Epithelial cell of prostate (primary cell): ENCODE measurements around the gene IBA57.

ENCODE experiments used
- DNase-seq: peaks from one replicate; pipeline ENCODE4 v3.0.0-alpha.2; 2011; ENCODE audit warnings: low read depth, low spot score
- H3K27ac ChIP-seq: fragments of 450-650 bp; 2 replicates; pipeline ENCODE4 v1.5.1; 2017; ENCODE audit warnings: mild to moderate bottlenecking

IBA57 gene

GRCh38 chr1:228165372-228166169 is at the start of gene IBA57:
Gene IBA57, plus strand, starts transcription at chr1:228165804. Its CDS starts 13 bp downstream, at chr1:228165817.
- peak; percentile 95 for DNase-seq
- H3K27ac ChIP-seq, result peak within 1 kb of the TSS; percentile 98

DNA sequence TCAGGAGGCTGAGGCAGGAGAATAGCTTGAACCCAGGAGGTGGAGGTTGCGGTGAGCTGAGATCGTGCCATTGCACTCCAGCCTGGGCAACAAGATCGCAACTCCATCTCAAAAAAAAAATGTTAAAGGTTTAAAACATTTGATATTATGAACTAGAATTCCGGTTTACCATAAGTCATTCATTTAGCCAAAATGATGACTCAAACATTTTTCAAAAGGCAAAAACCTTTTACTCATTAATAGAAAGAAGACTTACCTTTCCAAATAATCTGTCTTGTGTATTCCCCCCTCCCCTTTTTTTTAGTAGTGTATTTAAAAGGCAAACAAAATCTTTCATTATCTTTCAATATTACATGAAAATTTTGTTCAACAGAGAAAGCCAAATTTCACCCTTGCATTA is 48.3 kb upstream of the IBA57 start:
- DNase-seq, result no peak
- no peak overlapping the region for H3K27ac ChIP-seq

DNA sequence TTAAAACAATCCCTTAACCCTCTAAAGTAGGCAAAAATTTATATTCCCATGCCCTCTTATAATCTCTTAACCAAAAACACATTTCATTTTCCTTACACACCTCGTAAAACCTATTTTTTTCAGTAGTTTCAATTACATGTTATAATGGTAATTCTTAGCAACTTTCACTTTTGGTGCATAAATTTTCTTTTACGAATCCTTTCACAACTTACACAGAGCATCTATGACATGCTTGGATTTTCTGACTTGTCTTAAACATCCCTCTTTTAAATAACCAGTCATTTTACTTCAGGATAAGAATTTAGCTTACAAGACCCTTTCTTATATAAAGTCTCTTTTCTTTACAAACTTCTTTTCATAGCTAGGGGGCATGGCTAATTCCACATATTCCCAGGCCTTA is 47.6 kb upstream of the IBA57 start:
- DNase-seq, result no peak
- no peak overlapping the region for H3K27ac ChIP-seq

DNA sequence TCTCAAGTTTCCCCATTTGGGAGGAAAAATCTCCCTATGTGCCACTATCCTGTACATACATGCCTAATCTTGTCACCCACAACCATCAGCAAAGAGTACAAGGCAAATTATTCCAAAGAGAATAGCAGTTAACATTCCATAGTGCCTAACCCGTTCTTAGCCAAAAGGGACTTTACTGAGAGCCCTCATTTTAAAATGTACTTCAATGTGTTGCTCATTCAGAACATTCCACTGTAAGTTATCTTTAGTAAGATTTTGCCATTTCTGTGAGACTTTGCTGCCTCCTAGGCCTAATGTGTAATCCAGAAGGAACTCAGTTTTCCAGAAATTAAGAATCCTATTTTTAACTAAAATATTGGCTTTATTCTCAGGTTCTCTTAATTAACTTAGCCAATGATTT is 45.3 kb upstream of the IBA57 start:
- no peak for DNase-seq
- peak overlapping the region; percentile 63 for H3K27ac ChIP-seq

DNA sequence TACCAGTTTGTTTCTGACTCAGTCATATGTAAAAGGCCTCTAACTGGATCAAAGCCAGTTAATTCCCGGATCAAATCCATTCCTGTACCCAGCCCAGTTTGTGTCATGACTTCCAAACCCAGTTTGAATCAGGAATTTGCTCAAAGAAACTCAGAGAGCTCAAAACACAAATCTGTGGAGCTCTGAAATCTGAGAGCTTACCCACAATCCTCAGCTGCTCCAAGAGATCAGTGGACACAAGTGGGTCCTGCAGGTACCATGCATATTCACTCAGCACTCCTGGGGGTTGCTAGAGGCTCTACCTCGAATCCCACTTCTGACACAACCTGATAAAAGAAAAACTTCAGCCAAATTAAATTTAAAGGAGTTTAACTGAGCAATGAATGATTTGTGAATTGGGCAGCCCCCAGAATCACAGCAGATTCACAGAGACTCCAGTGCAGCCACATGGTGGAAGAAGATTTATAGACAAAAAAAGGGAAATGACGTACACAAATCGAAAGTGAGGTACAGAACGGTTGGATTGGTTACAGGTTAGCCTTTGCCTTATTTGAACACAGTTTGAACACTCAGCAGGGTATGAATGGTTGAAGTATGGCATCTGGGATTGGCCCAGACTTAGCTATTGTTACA is 44.6 kb upstream of the IBA57 start:
- H3K27ac ChIP-seq, result peak overlapping the region; percentile 63
- DNase-seq, result no peak

DNA sequence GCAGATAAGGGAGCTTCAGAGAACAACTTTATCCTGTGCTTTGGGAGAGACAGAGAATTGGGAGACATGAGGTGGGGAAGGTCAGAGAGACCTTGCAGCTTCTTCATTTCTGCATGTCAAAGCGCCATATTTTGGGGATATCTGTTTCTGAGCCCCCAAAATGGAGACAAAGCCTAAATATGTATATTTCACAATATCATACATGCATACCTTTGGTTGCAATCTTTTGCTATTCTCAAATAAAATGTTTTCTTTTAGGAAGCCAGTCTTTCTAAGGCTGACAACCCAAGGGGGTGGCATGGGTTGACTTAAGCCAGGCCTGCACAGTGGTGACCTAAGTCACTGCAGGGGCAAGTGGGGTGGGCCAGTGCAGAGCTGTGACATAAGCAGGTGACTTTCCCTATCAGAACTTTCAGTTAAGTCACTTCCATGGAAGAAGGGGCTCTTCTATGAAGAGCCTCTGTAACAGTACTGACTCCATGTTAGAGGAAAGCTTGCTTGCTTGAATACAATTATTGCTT is 42.6 kb upstream of the IBA57 start:
- H3K27ac ChIP-seq, result no peak overlapping the region
- DNase-seq, result no peak

GRCh38 chr1:228123505-228123904 is 42.1 kb upstream of the IBA57 start:
- DNase-seq, result no peak
- no peak overlapping the region for H3K27ac ChIP-seq

DNA sequence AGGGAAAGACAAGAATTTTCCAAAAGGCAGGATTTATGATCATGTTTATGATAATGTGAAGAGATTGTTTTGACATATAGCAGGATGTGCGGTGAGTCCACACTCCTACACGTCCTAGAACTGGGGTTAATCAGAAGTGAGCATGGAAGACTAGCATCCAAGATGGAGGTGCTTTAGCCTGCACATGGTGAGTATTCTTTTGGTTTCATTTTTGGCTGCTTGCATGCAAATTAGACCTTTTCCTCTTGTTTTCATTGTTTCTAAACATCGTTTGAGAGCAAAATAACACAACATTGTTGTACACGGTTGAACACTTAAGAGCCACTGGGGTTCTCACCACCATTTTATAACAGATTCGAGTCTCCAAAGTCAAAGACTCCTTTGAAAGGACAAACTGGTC is 40.4 kb upstream of the IBA57 start:
- DNase-seq, result no peak
- no peak overlapping the region for H3K27ac ChIP-seq

DNA sequence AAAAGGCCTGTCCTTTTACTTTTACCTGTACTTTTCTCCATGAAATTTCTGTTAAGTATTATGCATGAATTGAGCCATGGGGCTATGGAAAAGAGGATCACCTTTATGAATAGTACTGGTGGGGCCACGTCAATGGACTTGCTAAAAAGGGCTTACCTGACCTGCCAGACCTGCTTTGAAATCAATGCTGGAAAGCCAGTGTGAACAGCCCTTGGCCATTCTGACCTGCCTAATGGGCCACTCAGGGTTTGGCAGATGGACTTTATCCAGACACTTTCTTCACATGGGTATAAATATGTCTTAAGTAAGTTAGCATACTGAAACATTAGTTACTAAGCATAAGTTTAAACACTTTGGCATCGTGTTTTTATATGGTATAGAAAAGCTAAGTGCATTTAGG is 33.8 kb upstream of the IBA57 start:
- no peak for DNase-seq
- peak overlapping the region; percentile 75 for H3K27ac ChIP-seq

DNA sequence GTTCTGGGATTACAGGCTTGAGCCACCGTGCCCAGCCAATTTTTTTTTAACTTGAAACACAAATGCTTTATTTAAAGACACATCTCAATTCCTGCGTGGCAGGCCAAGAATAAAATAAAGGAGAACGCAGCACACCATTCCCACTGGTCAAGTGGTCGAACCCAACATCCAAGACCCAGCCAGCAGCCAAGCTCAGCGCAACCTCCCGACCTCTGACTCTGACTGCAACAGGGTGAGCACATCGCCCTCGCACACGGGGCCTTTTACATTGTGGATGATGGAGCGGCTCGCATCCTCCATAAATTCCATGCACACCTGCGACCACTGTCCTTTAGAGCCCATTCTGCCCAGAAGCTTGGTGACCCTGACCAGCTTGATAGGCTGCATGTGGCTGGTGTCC is 31.0 kb upstream of the IBA57 start:
- no peak overlapping the region for H3K27ac ChIP-seq
- DNase-seq, result no peak

DNA sequence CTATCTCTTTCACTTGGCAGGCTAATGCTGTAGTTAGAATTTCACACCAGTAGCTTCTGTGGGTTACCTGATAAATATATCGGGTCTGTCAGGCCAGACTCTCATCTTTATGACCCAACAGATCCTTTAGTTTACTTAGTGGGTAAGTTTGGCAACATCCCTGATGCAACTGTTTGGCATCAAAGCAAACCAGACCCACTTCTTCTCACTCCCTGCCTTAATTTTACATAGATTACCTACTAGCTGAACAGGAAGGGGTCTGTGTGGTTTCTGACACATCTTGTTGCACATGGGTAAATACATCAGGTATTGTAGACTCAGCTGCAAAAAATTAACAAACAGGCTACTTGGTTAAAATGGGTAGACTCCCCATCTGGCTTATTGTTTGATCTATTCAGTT is 28.7 kb upstream of the IBA57 start:
- peak; percentile 31 for DNase-seq
- H3K27ac ChIP-seq, result peak overlapping the region; percentile 3

GRCh38 chr1:228139406-228139930 is 26.1 kb upstream of the IBA57 start:
- H3K27ac ChIP-seq, result peak overlapping the region; percentile 91
- no peak for DNase-seq

GRCh38 chr1:228139931-228140723 is 25.5 kb upstream of the IBA57 start, which contains the start of gene GUK1:
Gene GUK1, plus strand, starts transcription at chr1:228140279. Its CDS starts 24 bp downstream, at chr1:228140303.
- peak within 1 kb of the TSS; percentile 91 for H3K27ac ChIP-seq
- peak; percentile 99 for DNase-seq

GRCh38 chr1:228140724-228141225 is 24.8 kb upstream of the IBA57 start:
- DNase-seq, result no peak
- peak overlapping the region; percentile 91 for H3K27ac ChIP-seq

DNA sequence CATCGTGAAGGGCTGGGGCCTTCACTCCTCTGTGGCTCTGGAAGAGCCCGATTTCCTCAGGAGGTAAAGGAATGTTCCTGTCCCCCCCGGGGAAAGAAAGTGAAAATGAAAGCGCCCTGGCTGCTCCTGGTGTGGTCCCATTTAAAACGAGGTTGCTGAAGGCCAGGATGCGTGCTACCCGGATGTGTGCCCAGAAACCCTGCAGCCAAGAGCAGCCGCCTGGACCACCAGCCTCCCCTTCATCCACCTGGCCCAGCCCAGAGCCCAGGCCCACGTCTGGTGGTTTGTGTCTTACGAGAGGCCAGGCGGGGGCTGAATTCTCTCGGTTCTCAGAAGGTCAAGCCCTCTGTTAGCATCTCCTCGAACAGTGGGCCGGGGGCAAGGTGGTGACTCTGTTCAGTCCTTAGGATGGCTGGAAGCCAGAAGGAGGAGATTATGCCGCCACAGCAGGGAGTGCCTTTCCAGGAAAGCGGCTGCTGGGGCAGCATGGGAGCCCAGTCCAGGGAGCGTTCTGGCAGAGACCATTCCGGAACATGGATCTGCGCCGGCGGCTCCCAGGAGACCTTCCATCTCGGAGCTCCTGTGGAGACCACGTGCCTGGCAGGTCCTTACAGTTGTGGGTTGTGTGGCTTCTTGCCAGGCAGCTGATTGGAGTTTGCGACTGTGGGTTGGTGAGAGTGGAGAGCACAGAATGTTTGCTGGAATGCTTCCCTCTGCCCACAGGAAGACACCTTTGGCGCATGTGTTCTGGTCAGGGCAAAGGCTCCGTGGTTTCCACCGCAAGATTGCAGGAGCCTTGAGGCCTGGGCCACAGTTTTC is 24.2 kb upstream of the IBA57 start:
- no peak for DNase-seq
- peak overlapping the region; percentile 91 for H3K27ac ChIP-seq

DNA sequence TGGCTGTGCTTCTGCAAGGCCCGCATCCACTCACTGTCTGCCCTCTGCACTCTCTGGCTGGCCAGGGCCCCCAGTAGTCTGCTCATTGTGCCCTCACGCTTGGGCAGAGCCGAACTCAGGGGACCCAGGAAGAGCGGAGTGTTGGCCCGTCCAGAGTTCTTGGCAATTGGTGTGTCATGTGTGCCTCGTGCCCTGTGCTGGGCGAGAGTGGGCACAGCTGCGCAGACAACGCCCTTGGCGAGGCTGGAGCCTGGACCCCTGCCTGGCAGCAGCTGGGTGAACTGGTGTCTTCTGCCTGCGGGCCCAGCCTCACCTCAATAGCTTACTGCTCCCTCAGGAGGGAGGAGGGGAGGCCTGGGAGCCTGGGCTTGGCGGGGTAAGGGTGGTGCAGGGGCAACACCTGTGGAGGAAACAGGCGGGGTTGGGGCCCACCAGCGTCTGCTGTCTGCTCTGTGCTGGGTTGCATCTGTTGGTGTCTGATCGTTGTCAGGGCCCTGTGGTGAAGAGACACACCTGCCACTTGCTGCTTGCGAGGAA is 23.4 kb upstream of the IBA57 start:
- DNase-seq, result no peak

GRCh38 chr1:228142701-228143136 is 22.9 kb upstream of the IBA57 start:
- no peak for DNase-seq
- peak overlapping the region; percentile 91 for H3K27ac ChIP-seq

More for the DNA sequence above, 23.4 kb upstream of the IBA57 start:
- peak overlapping the region; percentile 91 for H3K27ac ChIP-seq

DNA sequence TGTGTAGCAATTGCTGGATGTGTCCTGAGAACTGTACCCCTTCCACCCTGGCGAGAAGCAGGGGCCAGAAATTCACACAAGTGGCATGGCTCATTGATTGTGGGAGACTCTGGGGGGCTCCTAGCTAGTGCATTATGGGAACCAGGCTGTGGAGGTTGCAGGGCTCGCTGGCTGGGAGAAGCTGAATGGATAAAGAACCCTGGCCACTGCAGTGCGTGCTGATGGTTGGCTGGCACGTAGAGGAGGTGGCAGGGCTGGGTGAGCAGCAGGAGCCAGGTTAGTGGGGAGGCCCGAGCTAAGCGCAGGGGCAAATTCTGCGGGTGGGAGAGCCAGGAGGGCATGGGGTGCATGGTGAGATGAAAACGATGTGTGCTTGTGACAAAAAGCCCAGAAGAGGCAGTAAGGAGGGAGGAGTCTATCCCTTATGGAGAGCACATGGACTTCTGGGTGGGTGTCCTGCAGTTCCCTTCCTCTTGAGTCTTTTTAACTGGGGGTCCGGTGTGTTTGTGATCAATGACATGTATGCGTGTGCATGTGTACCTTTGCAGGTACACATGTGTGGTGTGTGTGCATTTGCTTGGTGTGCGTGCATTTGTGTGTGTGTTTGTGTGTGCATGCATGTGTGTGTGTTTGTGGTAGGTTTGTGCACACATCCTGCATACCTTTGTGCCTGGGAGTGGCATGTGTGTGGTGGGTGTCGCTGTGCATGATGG is 22.0 kb upstream of the IBA57 start:
- H3K27ac ChIP-seq, result no peak overlapping the region
- DNase-seq, result no peak
